ENCODE data around the gene NR2C2. TPM values are rescaled to one million over a fixed set of nuclear protein-coding genes. Genes with fewer than 3 reads are reported as not detected.

The NR2C2 gene
- total RNA-seq, 1 donor from 2014 or later = 40.0 TPM

GRCh38 chr3:15079091-15079490 lies 131.7 kb downstream of the NR2C2 start:
- H3K4me3 ChIP-seq = no peak overlapping the region
- intact Hi-C loops (cut with DNase I) = no loop called here
- H3K36me3 ChIP-seq = peaks cover 0 to 93% of the 10 kb centered on the region in 2 donors

GRCh38 chr3:15081960-15082664 lies 134.7 kb downstream of the NR2C2 start:
- Histone ChIP-seq H3K27ac (no peak overlapping the region), H3K4me3 (no peak overlapping the region), H3K4me1 (no peaks in the 10 kb centered on the region), H3K36me3 (peaks cover 0 to 90% of the 10 kb centered on the region in 2 donors), H3K9me3 (no peaks in the 10 kb centered on the region), H3K27me3 (no peaks in the 10 kb centered on the region)
- intact Hi-C loops (cut with DNase I) = no loop called here
- DNase-seq (ENCODE audit: extremely low spot score in 2 of 2) = no peak
- TF ChIP-seq CTCF (IDR thresholded peaks at IDR 0.05) = no peak

More at GRCh38 chr3:15079091-15079490, 131.7 kb downstream of the NR2C2 start:
- Histone ChIP-seq H3K27me3 (no peaks in the 10 kb centered on the region), H3K27ac (no peak overlapping the region), H3K4me1 (no peaks in the 10 kb centered on the region), H3K9me3 (no peaks in the 10 kb centered on the region)
- DNase-seq (ENCODE audit: extremely low spot score in 2 of 2) = no peak
- TF ChIP-seq CTCF (IDR thresholded peaks at IDR 0.05) (no peak), POLR2AphosphoS5 (IDR thresholded peaks at IDR 0.05; ENCODE audit: insufficient read depth in 1 of 2, low read depth in 1 of 2) (no peak), POLR2A (IDR thresholded peaks at IDR 0.05) (no peak)

GRCh38 chr3:15083252-15083651 lies 135.9 kb downstream of the NR2C2 start:
- intact Hi-C loops (cut with DNase I) = no loop called here
- Histone ChIP-seq H3K4me1 (no peaks in the 10 kb centered on the region), H3K4me3 (no peak overlapping the region), H3K27me3 (no peaks in the 10 kb centered on the region), H3K9me3 (no peaks in the 10 kb centered on the region), H3K27ac (no peak overlapping the region), H3K36me3 (peaks cover 0 to 88% of the 10 kb centered on the region in 2 donors)
- no peak for DNase-seq (ENCODE audit: extremely low spot score in 2 of 2)
- no peak for TF ChIP-seq CTCF (IDR thresholded peaks at IDR 0.05)
- no peak for TF ChIP-seq POLR2A (IDR thresholded peaks at IDR 0.05)
- no peak for TF ChIP-seq POLR2AphosphoS5 (IDR thresholded peaks at IDR 0.05; ENCODE audit: insufficient read depth in 1 of 2, low read depth in 1 of 2)

GRCh38 chr3:15086263-15086662 lies 138.9 kb downstream of the NR2C2 start:
- Histone ChIP-seq H3K9me3 (no peaks in the 10 kb centered on the region), H3K4me1 (no peaks in the 10 kb centered on the region), H3K36me3 (peaks cover 0 to 81% of the 10 kb centered on the region in 2 donors), H3K4me3 (no peak overlapping the region), H3K27me3 (no peaks in the 10 kb centered on the region), H3K27ac (no peak overlapping the region)
- TF ChIP-seq CTCF (IDR thresholded peaks at IDR 0.05) (no peak), POLR2A (IDR thresholded peaks at IDR 0.05) (no peak), POLR2AphosphoS5 (IDR thresholded peaks at IDR 0.05; ENCODE audit: insufficient read depth in 1 of 2, low read depth in 1 of 2) (no peak)
- no peak for DNase-seq (ENCODE audit: extremely low spot score in 2 of 2)
- intact Hi-C loops (cut with DNase I) = no loop called here

- TF ChIP-seq POLR2A (IDR thresholded peaks at IDR 0.05) = no peak
- TF ChIP-seq POLR2AphosphoS5 (IDR thresholded peaks at IDR 0.05; ENCODE audit: insufficient read depth in 1 of 2, low read depth in 1 of 2) = no peak
- no peak for TF ChIP-seq CTCF (IDR thresholded peaks at IDR 0.05)
- intact Hi-C loops (cut with DNase I) = no loop called here
- Histone ChIP-seq H3K36me3 (peaks cover 0 to 76% of the 10 kb centered on the region in 2 donors), H3K27me3 (no peaks in the 10 kb centered on the region), H3K9me3 (no peaks in the 10 kb centered on the region), H3K4me3 (no peak overlapping the region), H3K4me1 (no peaks in the 10 kb centered on the region), H3K27ac (no peak overlapping the region)
- DNase-seq (ENCODE audit: extremely low spot score in 2 of 2) = no peak
Observed at GRCh38 chr3:15086699-15087098, 139.3 kb downstream of the NR2C2 start.
